Ectodermal cell (in vitro differentiated cells): ENCODE measurements around the gene SLC38A10.

Experiments
- H3K27ac ChIP-seq: 2 replicates; pipeline ENCODE4 v1.7.0; 2013; ENCODE audit warnings: mild to moderate bottlenecking, low read depth, low read length; ENCODE audit not compliant: insufficient read depth, poor library complexity, severe bottlenecking
- H3K27me3 ChIP-seq: 2 replicates; pipeline ENCODE4 v1.7.0; 2013; ENCODE audit warnings: mild to moderate bottlenecking, low read length; ENCODE audit not compliant: insufficient read depth, control insufficient read depth, poor library complexity, severe bottlenecking
- H3K36me3 ChIP-seq: one replicate; pipeline ENCODE4 v1.7.0; 2013; ENCODE audit warnings: low read length; ENCODE audit not compliant: control insufficient read depth, insufficient read depth
- H3K4me1 ChIP-seq: one replicate; pipeline ENCODE4 v1.7.0; 2013; ENCODE audit warnings: low read length; ENCODE audit not compliant: control insufficient read depth, insufficient read depth
- H3K4me3 ChIP-seq: 2 replicates; pipeline ENCODE4 v1.7.0; 2013; ENCODE audit warnings: low read depth, low read length, control low read depth; ENCODE audit not compliant: insufficient read depth
- H3K9me3 ChIP-seq: 2 replicates; pipeline ENCODE4 v1.7.0; 2013; ENCODE audit warnings: mild to moderate bottlenecking, low read length, moderate library complexity; ENCODE audit not compliant: control insufficient read depth
- WGBS, 2 experiments: methylation state at CpG; one replicate each; pipeline ENCODE4 v1.1.7; 2013; ENCODE audit warnings: missing lambda C conversion rate in 2 of 2; 5-methylcytosine and 5-hydroxymethylcytosine counted together

The SLC38A10 gene

GRCh38 chr17:81253358-81254131 lies 41.6 kb downstream of the SLC38A10 start:
- Histone ChIP-seq H3K27ac (no peak overlapping the region), H3K27me3 (no peaks in the 10 kb centered on the region), H3K36me3 (peaks cover 2% of the 10 kb centered on the region), H3K4me1 (peaks cover 23% of the 10 kb centered on the region), H3K4me3 (no peak overlapping the region), H3K9me3 (no peaks in the 10 kb centered on the region)
- 66 to 68% methylated on average over 19 of the region's 19 CpGs for WGBS, 2 experiments

GRCh38 chr17:81252987-81253329 lies 42.1 kb downstream of the SLC38A10 start:
- peaks cover 2% of the 10 kb centered on the region for H3K36me3 ChIP-seq
- WGBS, 2 experiments: 77 to 79% methylated on average over 15 of the region's 15 CpGs
- no peak overlapping the region for H3K27ac ChIP-seq
- H3K4me1 ChIP-seq: peaks cover 23% of the 10 kb centered on the region
- H3K27me3 ChIP-seq: no peaks in the 10 kb centered on the region
- no peak overlapping the region for H3K4me3 ChIP-seq
- H3K9me3 ChIP-seq: no peaks in the 10 kb centered on the region

DNA sequence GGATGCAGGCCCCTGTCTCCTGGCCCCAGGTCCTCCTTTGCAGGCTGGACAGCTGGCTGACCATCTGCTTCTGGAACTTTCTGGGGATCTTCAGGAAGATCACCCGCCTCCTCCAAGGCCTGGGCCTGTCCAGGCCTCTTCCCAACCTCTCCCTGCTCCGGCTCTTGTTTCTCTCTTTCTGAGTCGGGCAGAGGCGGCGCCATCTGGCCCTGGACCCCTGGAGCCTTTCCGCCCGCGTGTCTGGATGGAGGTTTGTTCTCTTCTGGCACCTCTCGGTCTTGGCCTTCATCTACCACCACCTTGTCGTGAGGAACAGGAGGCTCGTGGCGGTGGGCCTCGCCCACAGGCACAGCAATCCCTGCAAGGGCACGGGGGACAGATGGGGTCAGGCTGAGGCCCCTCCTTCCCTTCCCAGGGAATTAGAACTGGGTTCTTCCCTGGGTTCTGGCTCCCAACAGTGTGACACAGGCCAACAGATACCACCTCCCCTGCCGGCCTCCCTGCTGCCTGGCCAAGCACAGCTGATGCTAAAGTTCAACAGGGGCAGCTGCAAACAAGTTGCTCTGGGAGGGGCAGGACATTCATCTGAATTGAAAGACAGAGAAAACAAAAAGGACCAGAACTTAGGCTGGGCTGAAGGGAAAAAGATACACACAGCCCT lies 42.7 kb downstream of the SLC38A10 start:
- H3K27ac ChIP-seq: peak overlapping the region; percentile 50
- WGBS, 2 experiments: 83 to 85% methylated on average over 15 of the region's 15 CpGs
- H3K27me3 ChIP-seq: no peaks in the 10 kb centered on the region
- H3K4me1 ChIP-seq: peaks cover 23% of the 10 kb centered on the region
- peaks cover 2% of the 10 kb centered on the region for H3K36me3 ChIP-seq
- no peak overlapping the region for H3K4me3 ChIP-seq
- H3K9me3 ChIP-seq: no peaks in the 10 kb centered on the region

DNA sequence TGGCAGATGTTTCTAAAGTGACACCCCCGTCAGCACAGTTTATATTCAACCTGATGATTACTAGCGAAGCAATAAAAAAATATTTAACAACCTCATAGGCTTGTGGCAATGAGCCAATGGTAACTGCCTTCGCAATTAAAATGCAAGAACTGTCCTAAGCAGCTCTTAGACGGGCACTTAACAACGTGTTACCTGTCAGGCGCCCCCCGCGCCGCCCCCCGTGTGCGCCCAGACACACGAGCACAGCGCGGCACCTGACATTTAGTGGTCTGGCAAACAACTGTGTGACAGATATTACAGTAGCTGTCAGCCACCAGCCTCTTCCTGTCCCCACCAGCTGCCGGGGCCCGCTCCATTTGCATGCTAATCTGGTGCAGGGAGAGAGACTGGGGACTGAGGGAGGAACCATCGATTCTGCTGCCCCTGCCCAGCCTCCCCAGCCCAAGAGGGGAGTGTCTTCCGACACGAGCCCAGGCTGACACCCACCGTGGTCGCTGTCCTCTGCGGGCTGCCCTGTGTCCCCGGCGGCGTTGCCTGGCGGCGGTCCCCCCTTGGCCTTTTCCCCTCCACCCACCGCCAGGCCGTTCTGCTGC lies 43.3 kb downstream of the SLC38A10 start:
- Histone ChIP-seq H3K27me3 (no peaks in the 10 kb centered on the region), H3K4me1 (peaks cover 23% of the 10 kb centered on the region), H3K9me3 (no peaks in the 10 kb centered on the region), H3K27ac (peak overlapping the region; percentile 50), H3K36me3 (peaks cover 2% of the 10 kb centered on the region), H3K4me3 (no peak overlapping the region)
- WGBS, 2 experiments: 70 to 73% methylated on average over 29 of the region's 29 CpGs

GRCh38 chr17:81251094-81251708 lies 43.9 kb downstream of the SLC38A10 start:
- WGBS, 2 experiments: 74 to 77% methylated on average over 25 of the region's 25 CpGs
- H3K27me3 ChIP-seq: no peaks in the 10 kb centered on the region
- H3K9me3 ChIP-seq: no peaks in the 10 kb centered on the region
- H3K4me1 ChIP-seq: peaks cover 23% of the 10 kb centered on the region
- H3K27ac ChIP-seq: no peak overlapping the region
- peaks cover 2% of the 10 kb centered on the region for H3K36me3 ChIP-seq
- H3K4me3 ChIP-seq: no peak overlapping the region

DNA sequence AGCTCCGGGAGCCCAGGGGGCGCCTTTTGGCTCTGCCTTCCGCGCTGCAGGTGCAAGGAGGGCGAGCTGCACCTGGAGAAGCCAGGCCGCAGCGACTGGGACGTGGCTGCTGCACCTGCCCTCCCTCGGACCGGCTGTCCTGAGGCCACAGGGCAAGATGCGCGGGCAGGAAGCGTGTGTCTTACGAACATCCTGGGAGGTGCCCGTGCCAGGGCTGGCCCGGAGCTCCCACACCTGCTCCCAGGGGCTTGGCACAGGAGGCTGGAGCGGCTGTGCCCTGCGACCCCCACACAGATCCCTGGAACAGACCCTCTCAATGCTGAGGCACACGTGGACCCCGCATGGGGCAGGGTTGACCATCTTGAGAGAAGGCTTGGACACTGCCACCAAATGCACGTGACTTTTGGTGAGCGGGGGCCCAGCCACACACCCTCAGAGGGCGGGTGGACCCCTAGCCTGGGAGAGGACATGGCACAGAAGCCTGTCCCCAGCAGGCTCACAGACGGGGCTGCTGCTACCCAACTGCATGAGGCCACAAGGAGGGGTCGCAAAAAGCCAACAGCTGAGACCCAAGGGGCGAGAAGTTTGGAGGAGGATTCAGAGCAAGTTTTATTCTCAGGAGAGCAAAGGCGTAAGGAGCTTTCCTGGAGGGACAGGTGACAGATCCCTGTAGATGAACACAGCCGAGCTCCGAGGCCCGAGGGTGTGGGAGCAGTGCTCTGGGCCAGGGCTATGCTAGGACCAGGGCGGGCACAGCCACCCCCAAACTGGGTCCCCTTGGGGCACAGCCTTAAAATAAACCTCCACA lies 44.6 kb downstream of the SLC38A10 start:
- H3K27ac ChIP-seq: no peak overlapping the region
- no peaks in the 10 kb centered on the region for H3K9me3 ChIP-seq
- no peak overlapping the region for H3K4me3 ChIP-seq

GRCh38 chr17:81249223-81250040 lies 45.7 kb downstream of the SLC38A10 start:
- H3K27me3 ChIP-seq: no peaks in the 10 kb centered on the region
- H3K4me3 ChIP-seq: no peak overlapping the region
- H3K36me3 ChIP-seq: peaks cover 2% of the 10 kb centered on the region
- peaks cover 18% of the 10 kb centered on the region for H3K4me1 ChIP-seq
- WGBS, 2 experiments: 90 to 91% methylated on average over 15 of the region's 15 CpGs
- no peak overlapping the region for H3K27ac ChIP-seq
- no peaks in the 10 kb centered on the region for H3K9me3 ChIP-seq

More for the DNA sequence above, 44.6 kb downstream of the SLC38A10 start:
- peaks cover 2% of the 10 kb centered on the region for H3K36me3 ChIP-seq
- H3K27me3 ChIP-seq: no peaks in the 10 kb centered on the region
- 95% methylated on average over 31 of the region's 31 CpGs for WGBS, 2 experiments
- H3K4me1 ChIP-seq: peaks cover 23% of the 10 kb centered on the region

GRCh38 chr17:81248649-81249048 lies 46.5 kb downstream of the SLC38A10 start:
- 90% methylated on average over 16 of the region's 16 CpGs for WGBS, 2 experiments
- Histone ChIP-seq H3K4me3 (no peak overlapping the region), H3K36me3 (peaks cover 2% of the 10 kb centered on the region), H3K27ac (no peak overlapping the region), H3K27me3 (no peaks in the 10 kb centered on the region), H3K9me3 (no peaks in the 10 kb centered on the region), H3K4me1 (peaks cover 18% of the 10 kb centered on the region)

- Histone ChIP-seq H3K27ac (no peak overlapping the region), H3K9me3 (no peaks in the 10 kb centered on the region), H3K27me3 (no peaks in the 10 kb centered on the region), H3K4me3 (no peak overlapping the region), H3K36me3 (peaks cover 2% of the 10 kb centered on the region), H3K4me1 (peaks cover 12% of the 10 kb centered on the region)
- WGBS, 2 experiments: 94 to 96% methylated on average over 12 to 13 of the region's 15 CpGs
Measured at GRCh38 chr17:81247339-81247990, 47.6 kb downstream of the SLC38A10 start.
